ENCODE data around the gene MOXD1.
"Not testable (repeated sequence)": the region's sequence is repeated elsewhere in the genome, so short reads cannot be mapped to it uniquely, and the experiment has no call there.

Gene MOXD1

DNA sequence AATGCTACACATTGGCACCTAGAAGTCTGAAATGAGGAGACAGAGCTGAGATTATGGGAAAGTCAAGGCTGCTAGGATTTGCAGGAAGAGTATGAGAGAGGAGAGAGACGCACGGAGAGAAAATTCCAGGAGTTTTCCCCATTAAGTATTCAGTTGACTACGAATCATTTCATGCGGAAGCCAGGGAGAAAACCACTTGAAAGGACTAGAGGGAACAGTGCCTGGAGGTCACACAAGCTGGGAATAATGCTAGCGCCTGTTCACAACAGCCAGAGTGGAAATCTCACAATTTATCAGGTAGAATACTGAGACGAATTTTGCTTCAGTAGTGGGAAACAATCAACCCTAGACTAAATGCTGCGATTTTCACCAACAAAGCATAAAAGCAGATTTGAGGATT is 118.6 kb downstream of the MOXD1 start:
- DNase-seq (ENCODE audit: low read depth in 2 of 2) = no peak

DNA sequence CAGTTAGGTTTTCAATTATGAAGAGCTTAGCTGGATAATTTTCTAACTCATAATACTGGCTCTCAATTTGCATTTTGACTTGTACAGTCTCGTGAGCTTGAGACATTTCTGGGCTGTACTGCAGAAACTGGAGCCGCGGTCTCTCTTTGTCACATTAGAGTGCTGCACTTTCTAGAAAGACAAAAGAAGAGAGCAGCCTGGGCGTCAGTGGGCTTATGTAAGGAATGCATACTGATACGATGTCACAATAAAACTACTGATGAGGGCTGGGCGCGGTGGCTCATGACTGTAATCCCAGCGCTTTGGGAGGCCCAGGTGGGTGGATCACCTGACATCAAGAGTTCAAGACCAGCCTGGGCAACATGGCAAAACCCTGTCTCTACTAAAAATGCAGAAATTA is 120.8 kb downstream of the MOXD1 start:
- no peak for DNase-seq (ENCODE audit: low read depth in 2 of 2)

DNA sequence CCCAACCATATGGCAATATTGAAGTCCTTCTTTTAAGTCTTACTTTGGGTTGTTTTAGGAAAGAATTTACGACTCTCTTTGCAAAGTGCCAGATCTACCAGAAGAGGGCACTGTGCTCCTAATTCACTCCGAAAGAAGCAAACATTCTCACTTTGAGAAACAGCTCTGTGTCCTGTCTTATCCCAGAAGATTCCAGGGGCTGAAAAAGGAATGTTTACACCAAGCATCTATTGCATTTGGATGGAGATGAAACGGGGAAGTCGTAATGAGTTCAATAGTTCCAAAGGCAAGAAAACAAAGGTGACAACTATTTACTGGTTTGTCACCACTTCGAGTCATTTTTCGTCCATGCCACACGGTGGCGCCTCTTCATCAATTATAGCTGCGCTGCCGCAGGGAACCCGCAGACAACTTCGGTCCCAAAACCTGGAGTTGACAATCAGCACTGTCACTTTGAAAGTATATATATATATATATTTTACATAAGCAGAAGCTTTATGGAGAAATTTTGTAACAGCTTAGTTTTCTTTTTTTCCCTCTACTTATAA is 121.6 kb downstream of the MOXD1 start:
- peak; percentile 50 to 54 for DNase-seq (ENCODE audit: low read depth in 2 of 2)

DNA sequence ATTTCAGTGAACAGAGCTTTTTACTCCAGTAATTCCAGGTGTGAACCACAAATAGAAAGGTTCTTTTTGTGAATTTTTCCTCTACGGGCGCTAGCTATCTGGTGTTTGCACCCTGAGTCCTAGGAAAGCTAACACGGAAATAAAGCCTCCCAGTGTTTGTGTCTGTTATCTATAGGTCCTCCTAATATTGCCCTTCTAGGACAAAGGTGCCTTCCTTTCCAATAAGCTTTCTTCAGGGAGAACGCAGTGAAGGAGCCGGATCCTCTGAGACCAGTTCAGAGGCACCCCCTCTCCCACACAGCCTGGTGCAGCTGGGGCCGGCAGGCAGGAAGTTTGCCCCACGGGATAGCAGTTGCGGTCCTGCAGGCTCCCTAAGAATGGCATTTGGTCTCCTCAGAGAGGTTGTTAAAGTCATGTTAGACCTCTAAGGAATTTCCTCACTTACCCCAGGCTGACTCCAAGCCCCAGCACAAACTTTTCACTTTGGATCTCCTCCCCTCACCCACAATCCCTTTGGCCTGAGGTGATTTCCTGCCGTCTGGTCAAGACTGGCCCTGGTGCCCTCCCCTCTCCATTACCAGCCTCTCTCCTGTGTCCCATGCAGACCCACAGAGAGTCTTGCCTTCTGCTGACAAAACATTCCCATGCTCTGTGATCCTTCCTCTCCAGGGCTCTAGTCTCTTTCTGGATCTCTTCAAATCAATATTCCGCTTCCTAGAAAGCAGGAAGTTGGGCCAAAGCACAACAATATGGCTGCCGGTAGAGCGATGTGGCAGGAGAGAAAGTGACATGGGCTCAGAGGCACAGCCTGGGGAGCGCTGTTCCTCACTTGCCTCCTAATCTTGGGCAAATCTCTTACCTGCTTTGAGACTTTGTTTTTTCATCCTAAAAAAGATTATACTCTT is 126.0 kb downstream of the MOXD1 start:
- no peak for DNase-seq (ENCODE audit: low read depth in 2 of 2)

DNA sequence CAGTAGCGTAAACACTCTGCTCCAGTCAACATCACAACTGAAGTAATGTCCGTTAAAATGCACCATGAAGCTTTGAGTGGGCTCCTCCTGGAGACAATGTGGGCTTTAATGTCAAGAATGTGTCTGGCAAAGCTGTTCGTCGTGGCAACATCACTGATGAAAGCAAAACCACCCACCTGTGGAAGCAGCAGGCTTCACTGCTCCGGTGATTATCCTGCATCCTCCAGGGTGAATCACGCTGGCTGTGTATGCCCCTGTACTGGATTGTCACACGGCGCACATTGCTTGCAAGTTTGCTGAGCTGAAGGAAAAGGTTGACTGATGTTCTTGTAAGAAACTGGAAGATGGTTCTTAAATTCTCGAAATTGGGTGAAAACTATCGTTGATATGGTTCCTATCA is 128.5 kb downstream of the MOXD1 start:
- no peak for DNase-seq (ENCODE audit: low read depth in 2 of 2)

DNA sequence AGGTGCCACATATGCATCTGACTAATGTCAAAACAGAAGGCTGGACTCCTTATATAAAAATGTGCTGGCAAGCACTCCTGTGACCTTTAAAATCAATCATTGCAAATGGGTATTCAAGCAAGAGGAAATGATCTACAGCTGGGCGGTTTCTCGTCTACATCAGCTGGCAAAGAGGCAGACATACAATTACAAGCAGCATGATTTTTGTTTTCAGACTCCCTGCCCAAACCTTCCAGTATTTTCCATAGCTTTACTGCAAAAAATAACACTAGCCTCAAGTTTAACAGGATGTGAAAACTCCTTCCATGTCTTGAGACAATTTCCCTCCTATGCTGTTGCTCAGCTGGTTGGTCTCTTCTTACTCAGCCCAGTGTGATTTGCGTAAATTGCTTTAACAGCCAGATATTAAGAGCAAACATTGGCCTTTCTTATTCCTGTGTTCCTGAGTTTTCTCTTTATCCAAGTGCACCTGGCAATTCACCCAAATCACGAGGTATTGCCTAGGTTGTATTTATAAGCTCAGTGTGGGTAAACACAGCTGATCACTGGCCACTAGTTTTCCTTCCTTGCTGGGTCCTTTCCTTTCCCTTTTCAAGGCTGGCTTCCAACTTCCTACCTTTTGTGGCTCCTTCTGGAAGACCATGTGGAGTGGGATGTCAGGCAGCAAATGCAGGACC is 130.4 kb downstream of the MOXD1 start:
- no peak for DNase-seq (ENCODE audit: low read depth in 2 of 2)

DNA sequence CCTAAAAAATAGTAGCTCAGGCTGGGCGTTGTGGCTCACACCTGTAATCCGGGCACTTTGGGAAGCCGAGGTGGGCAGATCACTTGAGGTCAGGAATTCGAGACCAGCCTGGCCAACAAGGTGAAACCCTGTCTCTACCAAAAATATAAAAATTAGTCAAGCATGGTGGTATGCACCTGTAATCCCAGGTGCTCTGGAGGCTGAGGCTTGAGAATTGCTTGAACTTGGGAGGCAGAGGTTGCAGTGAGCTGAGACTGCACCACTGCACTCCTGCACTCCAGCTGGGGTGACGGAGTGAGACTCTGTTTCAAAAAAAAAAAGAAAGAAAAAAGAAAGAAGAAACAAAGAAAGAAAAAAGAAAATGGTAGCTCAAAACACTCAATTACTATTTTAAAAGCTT is 132.6 kb downstream of the MOXD1 start:
- not testable (repeated sequence) for DNase-seq (ENCODE audit: low read depth in 2 of 2)

DNA sequence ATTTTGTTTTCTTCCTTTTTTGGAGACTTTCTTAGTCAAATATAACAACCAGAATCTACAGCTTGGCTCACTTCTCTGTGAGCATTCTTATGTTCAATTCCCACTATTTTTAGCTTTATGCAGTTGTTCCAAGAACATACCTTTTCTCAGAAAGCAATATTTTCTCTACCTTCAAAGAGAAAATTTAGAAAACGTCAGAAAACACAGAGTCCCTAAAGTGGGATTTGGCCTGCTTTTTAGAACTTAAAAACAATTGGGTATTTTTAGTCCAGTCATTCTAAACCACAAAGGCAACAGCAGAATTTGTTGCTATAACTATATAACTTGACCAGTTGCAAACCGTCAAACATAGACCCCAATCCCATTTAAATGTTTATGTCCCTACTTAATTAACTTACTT is 133.1 kb downstream of the MOXD1 start:
- DNase-seq (ENCODE audit: low read depth in 2 of 2) = no peak

DNA sequence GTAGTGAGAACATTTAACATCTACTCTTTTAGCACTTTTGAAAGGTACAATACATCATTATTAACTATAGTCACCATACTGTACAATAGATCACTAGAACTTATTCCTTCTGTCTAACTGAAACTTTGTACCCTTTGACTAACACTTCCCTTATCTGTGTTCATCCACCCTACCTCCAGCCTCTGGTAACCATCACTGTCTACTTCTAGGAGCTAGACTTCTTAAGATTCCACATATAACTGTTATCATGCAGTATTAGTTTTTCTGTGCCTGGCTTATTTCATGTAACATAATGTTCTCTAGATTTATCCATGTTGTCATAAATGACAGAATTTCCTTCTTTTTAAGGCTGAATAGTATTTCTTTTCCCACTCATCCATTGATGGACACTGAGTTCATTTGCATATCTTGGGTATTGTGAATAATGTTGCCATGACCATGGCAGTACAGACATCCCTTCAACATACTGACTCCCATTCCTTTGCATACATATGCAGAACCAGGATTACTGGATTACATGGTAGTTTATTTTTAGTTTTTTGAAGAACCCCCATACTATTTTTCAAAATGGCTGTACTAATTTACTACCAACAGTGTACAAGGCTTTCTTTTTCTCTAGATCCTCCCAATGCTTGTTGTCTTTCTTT is 135.7 kb downstream of the MOXD1 start:
- DNase-seq (ENCODE audit: low read depth in 2 of 2) = no peak

DNA sequence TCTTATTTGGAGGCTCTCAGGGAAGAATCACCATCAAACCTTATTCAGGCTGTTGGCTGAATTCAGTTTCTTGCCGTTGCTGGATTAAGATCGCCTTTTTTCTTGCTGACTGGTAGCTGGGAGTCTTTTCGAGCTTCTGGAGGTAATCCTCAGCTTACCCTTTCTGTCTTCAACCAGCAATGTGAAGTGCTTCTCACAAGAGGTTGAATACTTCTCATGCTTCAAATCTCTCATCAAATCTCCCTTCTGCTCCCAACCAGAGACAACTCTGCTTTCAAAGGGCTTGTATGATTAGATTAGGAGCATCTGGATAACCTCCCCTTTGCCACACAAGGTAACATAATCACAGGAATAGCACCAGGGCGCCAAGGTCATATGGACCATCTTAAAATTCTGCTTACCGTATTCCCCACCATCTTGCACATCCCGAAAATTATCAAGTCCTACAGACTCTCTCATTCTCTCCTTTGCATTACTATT is 137.2 kb downstream of the MOXD1 start:
- DNase-seq (ENCODE audit: low read depth in 2 of 2) = no peak

DNA sequence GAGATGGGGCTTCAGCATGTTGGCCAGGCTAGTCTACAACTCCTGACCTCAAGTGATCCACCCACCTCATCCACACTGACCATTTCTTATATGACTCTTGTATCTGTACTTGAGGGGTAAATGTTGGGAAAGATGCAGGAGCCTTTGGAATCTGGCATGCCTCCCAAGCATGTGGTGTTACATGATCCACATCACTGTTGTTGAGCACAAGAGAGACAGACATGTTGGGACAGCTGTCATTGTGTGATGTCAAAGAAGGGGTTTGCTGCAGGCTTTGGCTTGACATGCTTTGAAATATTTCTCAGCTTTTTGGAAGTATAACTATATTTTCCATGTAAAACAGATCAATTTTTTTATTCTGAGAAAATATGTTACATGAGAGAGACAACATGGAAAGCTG is 139.9 kb downstream of the MOXD1 start:
- no peak for DNase-seq (ENCODE audit: low read depth in 2 of 2)

DNA sequence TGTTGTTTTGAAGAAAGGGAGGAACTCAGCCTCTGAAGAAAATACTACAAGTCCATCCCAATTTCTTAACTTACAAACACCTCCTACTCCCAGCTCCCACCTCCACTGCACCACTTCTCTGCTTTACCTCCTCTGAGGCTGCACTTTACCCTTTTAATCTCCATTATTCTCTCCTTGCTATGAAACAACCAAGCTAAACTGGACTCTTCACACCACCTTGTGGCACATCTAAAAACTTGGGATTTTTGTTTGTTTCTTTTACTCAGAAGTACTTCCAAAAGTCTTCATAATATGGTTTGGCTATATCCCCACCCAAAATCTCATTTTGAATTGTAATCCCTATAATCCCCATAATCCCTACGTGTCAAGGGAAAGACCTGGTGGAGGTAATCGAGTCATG is 142.2 kb downstream of the MOXD1 start:
- DNase-seq (ENCODE audit: low read depth in 2 of 2) = no peak

DNA sequence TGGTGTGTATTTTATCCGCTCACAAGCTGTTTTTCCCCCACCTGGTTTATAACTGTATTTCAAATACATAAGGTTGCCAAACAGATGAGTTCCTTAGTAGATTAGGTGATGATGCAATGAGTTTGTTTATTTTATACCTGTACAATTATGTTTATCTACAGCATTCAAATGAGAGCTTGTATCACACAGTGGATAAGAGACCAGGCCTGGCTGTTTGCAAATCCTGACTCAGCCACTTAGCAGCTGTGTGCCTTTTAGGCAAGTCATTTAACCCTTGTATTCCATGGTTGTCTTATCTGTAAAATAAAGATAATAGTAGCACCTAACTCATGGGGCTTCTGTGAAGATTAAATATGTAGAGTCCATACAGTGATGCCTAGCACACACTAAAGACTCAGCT is 143.7 kb downstream of the MOXD1 start:
- DNase-seq (ENCODE audit: low read depth in 2 of 2) = no peak

DNA sequence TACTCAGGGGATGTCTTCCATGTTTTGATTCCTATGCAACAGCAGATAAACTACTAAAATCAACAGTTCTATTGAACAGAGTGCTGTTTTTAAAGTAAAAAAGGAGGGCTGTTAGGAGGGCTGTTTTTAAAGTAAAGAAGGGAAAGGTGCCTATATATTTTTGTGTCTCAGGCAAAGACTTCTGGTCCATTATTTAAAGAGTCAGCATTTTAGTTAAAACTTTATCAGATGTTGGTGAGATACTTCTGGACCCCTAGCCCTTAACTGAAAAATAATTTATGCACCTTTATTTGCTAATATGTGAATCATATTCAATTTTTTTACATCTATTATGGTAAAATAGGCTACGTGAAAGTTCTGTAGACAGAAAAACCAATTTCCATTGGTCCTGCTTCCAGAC is 144.8 kb downstream of the MOXD1 start:
- DNase-seq (ENCODE audit: low read depth in 2 of 2) = no peak

DNA sequence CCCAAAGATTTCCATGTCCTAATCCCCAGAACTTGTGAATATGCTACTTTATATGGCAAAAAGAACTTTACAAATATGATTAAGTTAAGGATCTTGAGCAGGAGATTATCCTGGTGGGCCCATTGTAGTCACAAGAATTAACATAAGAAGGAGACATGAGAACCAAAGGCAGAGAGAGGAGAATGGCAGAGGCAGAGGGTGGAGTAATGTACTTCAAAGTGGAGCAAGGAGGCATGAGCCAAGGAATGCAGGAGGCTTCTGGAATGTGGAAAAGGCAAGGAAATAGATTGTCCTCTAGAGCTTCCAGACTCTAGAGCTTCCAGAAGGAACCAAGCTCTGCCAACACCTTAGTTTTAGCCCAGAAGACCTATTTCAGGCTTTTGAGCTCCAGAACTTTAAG is 147.4 kb downstream of the MOXD1 start:
- DNase-seq (ENCODE audit: low read depth in 2 of 2) = no peak

DNA sequence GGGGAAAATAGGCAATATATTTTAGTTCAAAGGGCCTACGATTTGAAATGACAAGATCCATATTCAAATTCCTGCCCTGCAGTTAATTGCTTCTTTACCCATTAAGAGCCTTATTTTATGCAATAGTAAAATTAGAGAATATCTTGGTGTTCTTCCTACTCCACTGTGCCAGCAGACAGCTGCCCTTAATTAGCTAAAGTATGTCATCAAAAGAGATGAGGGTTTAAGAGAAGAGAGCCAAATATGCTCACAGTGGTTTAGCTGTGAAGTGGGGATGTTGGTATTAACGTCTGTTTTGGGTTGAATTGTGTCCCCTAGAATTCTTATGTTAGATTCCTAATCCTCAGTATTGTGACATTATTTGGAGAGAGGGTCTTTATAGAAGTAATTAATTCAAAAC is 148.1 kb downstream of the MOXD1 start:
- no peak for DNase-seq (ENCODE audit: low read depth in 2 of 2)

DNA sequence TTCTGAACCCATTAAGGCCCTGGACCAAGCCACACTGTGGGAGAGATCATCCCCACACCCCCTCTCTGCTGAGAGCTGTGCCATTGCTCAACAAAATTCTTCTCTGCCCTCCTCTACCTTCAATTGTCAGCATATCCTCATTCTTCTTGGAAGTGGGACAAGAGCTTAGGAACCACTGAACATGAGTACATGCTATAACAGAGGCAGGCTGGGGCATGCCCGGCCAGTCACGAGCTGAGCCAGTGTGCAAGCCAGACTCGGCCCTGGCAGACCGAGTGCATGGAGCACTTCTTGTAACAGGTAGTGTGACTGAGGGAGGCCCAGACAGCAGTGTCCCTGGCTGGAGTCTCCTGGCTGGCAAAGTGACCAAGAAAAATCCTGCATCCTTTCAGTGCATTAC is 149.2 kb downstream of the MOXD1 start:
- DNase-seq (ENCODE audit: low read depth in 2 of 2) = no peak

DNA sequence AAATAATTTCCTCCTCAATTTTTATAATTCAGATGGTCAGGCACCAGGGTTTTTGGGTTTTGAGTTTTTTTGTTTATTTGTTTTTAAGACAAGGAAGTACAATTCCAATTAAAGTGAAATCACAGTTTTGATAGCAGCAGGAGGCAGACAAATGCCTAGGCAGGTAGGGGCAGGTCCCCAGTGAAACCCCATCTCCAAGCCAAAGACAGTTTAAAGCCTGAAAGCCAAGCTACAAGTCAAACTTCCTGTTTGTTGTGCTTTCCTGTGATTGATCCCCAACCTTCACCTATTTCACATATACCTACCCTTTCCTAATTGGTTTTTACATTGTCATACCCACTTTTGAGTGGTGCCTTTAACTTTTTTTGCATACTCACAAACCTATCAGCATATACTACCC is 149.6 kb downstream of the MOXD1 start:
- DNase-seq (ENCODE audit: low read depth in 2 of 2) = no peak

DNA sequence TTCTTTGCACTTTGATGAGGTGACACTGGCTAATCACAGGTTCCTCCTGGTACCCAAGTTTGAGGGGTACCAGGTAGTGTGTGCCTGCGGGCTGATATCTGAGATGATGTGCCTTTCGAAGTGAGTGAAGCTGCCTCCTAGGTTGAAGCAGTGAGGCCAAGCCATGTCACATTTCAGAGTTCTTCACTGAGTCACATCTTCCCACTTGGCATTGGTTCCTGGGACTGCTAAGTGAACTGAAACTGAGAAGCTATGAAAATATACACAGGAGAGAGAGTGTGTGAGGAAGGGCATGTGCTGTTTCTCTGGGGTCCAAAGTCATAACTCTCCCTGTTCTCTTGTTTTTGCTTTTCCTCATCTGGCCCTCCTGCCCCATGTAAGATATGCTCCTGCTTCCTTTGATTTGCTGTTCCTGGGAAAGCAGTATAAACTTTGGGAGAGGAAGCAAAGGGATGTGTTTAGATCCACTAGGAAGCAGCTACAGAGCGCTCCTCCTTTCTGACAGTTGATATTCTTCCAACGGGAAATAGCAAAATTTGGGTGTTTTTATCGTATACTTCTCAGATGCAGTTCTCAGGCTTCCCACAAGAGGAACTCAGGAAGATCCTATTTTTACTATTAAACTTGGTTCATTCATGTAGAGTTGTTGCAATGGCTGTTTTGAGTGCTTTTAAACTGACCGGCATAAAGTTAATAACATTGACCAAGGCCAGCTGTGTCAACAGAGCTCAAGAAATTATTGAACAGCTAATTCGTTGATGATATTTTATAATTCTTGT is 153.7 kb downstream of the MOXD1 start:
- DNase-seq (ENCODE audit: low read depth in 2 of 2) = no peak

DNA sequence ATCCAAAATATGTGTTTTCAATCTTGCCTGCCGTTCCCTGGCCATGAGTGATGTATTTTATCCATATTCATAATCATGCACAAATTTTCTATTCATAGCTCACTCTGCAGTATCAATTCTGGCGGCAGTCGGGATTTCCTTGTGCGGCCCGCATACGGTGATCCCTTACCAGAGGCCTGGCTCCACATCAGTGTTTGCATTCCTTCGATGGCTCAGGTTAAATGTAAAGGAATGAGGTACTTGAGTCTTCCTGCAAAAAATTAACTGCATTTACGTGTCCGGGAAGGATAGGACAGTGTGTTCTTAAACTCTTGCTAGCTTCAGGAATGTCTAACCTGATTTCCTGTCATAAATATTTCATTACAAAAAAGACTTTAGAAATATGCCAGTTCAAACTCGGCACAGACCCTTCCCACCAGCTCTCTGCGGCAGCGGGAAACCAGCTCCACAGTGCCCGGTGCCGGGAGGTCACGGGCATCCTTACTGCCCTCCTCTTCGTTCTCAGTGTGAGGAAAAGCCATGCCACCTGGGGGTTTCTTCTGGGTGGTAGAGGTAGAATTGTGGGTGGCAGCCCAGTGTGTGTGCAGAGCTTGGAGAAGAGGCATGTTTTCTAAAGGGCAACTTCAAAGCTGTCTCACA is 154.5 kb downstream of the MOXD1 start:
- DNase-seq (ENCODE audit: low read depth in 2 of 2) = no peak

DNA sequence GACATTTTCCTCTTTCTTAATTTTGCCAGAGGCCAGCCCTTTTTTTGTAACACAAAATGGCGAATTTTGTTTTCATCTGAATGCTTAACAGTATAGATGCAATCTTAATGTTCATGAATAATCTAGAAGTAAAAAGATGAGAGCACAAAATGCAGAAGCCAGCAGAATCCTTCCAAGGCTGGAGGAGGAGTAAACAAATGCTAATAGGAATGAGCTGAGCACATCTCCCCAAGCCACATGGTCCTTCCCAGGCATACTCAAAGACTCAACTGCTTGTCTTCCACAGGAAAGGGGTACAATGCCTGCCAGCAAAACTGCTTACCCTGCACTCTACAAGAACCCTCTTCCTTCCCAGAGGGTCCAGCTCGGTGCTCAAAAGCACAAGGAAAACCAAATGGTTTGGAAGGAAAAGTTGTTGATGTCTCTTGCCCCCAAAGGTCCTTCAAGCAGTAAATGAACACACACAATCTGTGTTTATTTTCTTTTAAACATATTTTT is 155.1 kb downstream of the MOXD1 start:
- no peak for DNase-seq (ENCODE audit: low read depth in 2 of 2)

All from stimulated activated CD8-positive, alpha-beta memory T cell treated with anti-CD3 and anti-CD28 coated beads, Interleukin-2, amount 100 ng/mL, for 48 hours (primary cell).